H9 (cell line): ENCODE results near the gene NUTM2D. TPM values are rescaled to one million over a fixed set of nuclear protein-coding genes. Genes with fewer than 3 reads are reported as not detected.
"Not testable (repeated sequence)": the region's sequence is repeated elsewhere in the genome, so short reads cannot be mapped to it uniquely, and the experiment has no call there.

ENCODE experiments used
- DNase-seq: peaks from one replicate; pipeline ENCODE4 v3.0.0-alpha.2; 2017
- H2AFZ ChIP-seq: one replicate; pipeline ENCODE4 v1.6.1; 2013; ENCODE audit warnings: mild to moderate bottlenecking, low read length, control low read depth, moderate library complexity
- H2AK5ac ChIP-seq: 2 replicates; pipeline ENCODE4 v1.6.1; 2013; ENCODE audit warnings: low read length, control low read depth, mixed read lengths; ENCODE audit not compliant: insufficient read length
- H2BK120ac ChIP-seq: one replicate; pipeline ENCODE4 v1.6.1; 2013; ENCODE audit warnings: low read depth, mild to moderate bottlenecking, low read length, control low read depth, inconsistent platforms; ENCODE audit not compliant: poor library complexity, severe bottlenecking
- H2BK12ac ChIP-seq: 2 replicates; pipeline ENCODE4 v1.6.1; 2013; ENCODE audit warnings: low read length, control low read depth, mixed read lengths, low read depth; ENCODE audit not compliant: insufficient read length
- H2BK15ac ChIP-seq: 2 replicates; pipeline ENCODE4 v1.6.1; 2013; ENCODE audit warnings: low read depth, low read length, control low read depth
- H2BK20ac ChIP-seq: one replicate; pipeline ENCODE4 v1.6.1; 2013; ENCODE audit warnings: low read depth, mild to moderate bottlenecking, low read length, control low read depth, inconsistent platforms; ENCODE audit not compliant: poor library complexity, severe bottlenecking
- H2BK5ac ChIP-seq: 2 replicates; pipeline ENCODE4 v1.6.1; 2013; ENCODE audit warnings: low read length, control low read depth, mixed read lengths; ENCODE audit not compliant: insufficient read length
- H3K14ac ChIP-seq: 2 replicates; pipeline ENCODE4 v1.6.1; 2013; ENCODE audit warnings: low read length, control low read depth; ENCODE audit not compliant: insufficient read depth
- H3K18ac ChIP-seq: 2 replicates; pipeline ENCODE4 v1.6.1; 2013; ENCODE audit warnings: low read depth, mild to moderate bottlenecking, mixed read lengths, low read length, control low read depth; ENCODE audit not compliant: insufficient read length
- H3K23ac ChIP-seq: 2 replicates; pipeline ENCODE4 v1.6.1; 2013; ENCODE audit warnings: low read length, control low read depth, mixed read lengths, low read depth; ENCODE audit not compliant: insufficient read length
- H3K23me2 ChIP-seq: 2 replicates; pipeline ENCODE4 v1.6.1; 2013; ENCODE audit warnings: low read depth, mild to moderate bottlenecking, mixed read lengths, low read length, control low read depth; ENCODE audit not compliant: insufficient read length, poor library complexity, severe bottlenecking
- H3K27ac ChIP-seq: 2 replicates; pipeline ENCODE4 v1.5.1; 2013; ENCODE audit warnings: low read length, control low read depth, mixed read lengths, low read depth; ENCODE audit not compliant: insufficient read length
- H3K27me3 ChIP-seq: 2 replicates; pipeline ENCODE4 v1.6.1; 2013; ENCODE audit warnings: low read length, control low read depth, inconsistent platforms; ENCODE audit not compliant: insufficient read depth
- H3K4ac ChIP-seq: 2 replicates; pipeline ENCODE4 v1.6.1; 2013; ENCODE audit warnings: low read depth, mild to moderate bottlenecking, control low read depth, inconsistent platforms, low read length, moderate library complexity
- H3K4me1 ChIP-seq: 2 replicates; pipeline ENCODE4 v1.6.1; 2013; ENCODE audit warnings: low read length, control low read depth, inconsistent platforms; ENCODE audit not compliant: insufficient read depth
- H3K4me2 ChIP-seq: 2 replicates; pipeline ENCODE4 v1.6.1; 2013; ENCODE audit warnings: low read length, control low read depth, mixed read lengths; ENCODE audit not compliant: insufficient read length, insufficient read depth
- H3K56ac ChIP-seq: 2 replicates; pipeline ENCODE4 v1.6.1; 2013; ENCODE audit warnings: low read depth, mild to moderate bottlenecking, mixed read lengths, low read length, control low read depth; ENCODE audit not compliant: insufficient read length
- H3K79me1 ChIP-seq: 2 replicates; pipeline ENCODE4 v1.6.1; 2013; ENCODE audit warnings: low read depth, mild to moderate bottlenecking, moderate library complexity, low read length, control low read depth, inconsistent platforms; ENCODE audit not compliant: insufficient read depth, poor library complexity, severe bottlenecking
- H3K79me2 ChIP-seq: 2 replicates; pipeline ENCODE4 v1.6.1; 2013; ENCODE audit warnings: low read length, control low read depth, inconsistent platforms; ENCODE audit not compliant: insufficient read depth
- H3K9ac ChIP-seq: 2 replicates; pipeline ENCODE4 v1.6.1; 2013; ENCODE audit warnings: low read length, control low read depth, mixed read lengths; ENCODE audit not compliant: insufficient read length; ENCODE audit errors: extremely low read depth
- H3K9me3 ChIP-seq: one replicate; pipeline ENCODE4 v1.6.1; 2013; ENCODE audit warnings: low read depth, low read length, inconsistent platforms; ENCODE audit not compliant: control insufficient read depth
- H3T11ph ChIP-seq: one replicate; pipeline ENCODE4 v1.6.1; 2013; ENCODE audit warnings: mild to moderate bottlenecking, low read length, control low read depth, inconsistent platforms
- H4K20me1 ChIP-seq: one replicate; pipeline ENCODE4 v1.6.1; 2013; ENCODE audit not compliant: control insufficient read depth, insufficient read length, insufficient read depth
- H4K5ac ChIP-seq: 2 replicates; pipeline ENCODE4 v1.6.1; 2013; ENCODE audit warnings: low read depth, mild to moderate bottlenecking, mixed read lengths, low read length, control low read depth; ENCODE audit not compliant: insufficient read length
- H4K8ac ChIP-seq: replicated peaks from 2 replicates; pipeline ENCODE4 v1.6.1; 2013; ENCODE audit warnings: low read length, control low read depth, mixed read lengths, low read depth; ENCODE audit not compliant: insufficient read length
- H4K91ac ChIP-seq: 2 replicates; pipeline ENCODE4 v1.6.1; 2013; ENCODE audit warnings: low read depth, mild to moderate bottlenecking, moderate library complexity, mixed read lengths, low read length, control low read depth; ENCODE audit not compliant: insufficient read length
- H3K27ac Mint-ChIP-seq, 3 experiments: 2 replicates in 2 of 3; 3 replicates in 1 of 3; pipeline ENCODE4 v1.8.0; 2020 to 2021; ENCODE audit warnings: mixed read lengths in 3 of 3, mild to moderate bottlenecking in 1 of 3, moderate library complexity in 1 of 3
- H3K27me3 Mint-ChIP-seq: 2 replicates; pipeline ENCODE4 v1.8.0; 2021; ENCODE audit warnings: low read depth, mild to moderate bottlenecking, moderate library complexity, mixed read lengths
- H3K36me3 Mint-ChIP-seq, 3 experiments: 2 replicates in 2 of 3; 3 replicates in 1 of 3; pipeline ENCODE4 v1.8.0; 2020 to 2021; ENCODE audit warnings: low read depth in 3 of 3, mixed read lengths in 3 of 3; ENCODE audit not compliant: insufficient read depth in 1 of 3
- H3K4me1 Mint-ChIP-seq, 2 experiments: 2 replicates each; pipeline ENCODE4 v1.8.0; 2020; ENCODE audit warnings: mixed read lengths in 2 of 2
- H3K4me3 Mint-ChIP-seq, 2 experiments: 2 replicates in 1 of 2; 3 replicates in 1 of 2; pipeline ENCODE4 v1.8.0; 2020 to 2021; ENCODE audit warnings: mild to moderate bottlenecking in 2 of 2, mixed read lengths in 2 of 2, moderate library complexity in 1 of 2
- H3K9me3 Mint-ChIP-seq, 2 experiments: 2 replicates in 1 of 2; 3 replicates in 1 of 2; pipeline ENCODE4 v1.8.0; 2020; ENCODE audit warnings: mild to moderate bottlenecking in 2 of 2, mixed read lengths in 2 of 2, moderate library complexity in 1 of 2
- WGBS: extraction: QIAGEN DNeasy Blood & Tissue Kit; methylation state at CpG from one replicate; pipeline ENCODE4 v1.1.7; 2013; ENCODE audit warnings: missing lambda C conversion rate, low lambda C conversion rate, mixed read lengths; ENCODE audit not compliant: insufficient read length; ENCODE audit errors: extremely low coverage; 5-methylcytosine and 5-hydroxymethylcytosine counted together
- total RNA-seq: library from RNA; stranded (reverse); gene quantifications from 2 replicates; pipeline ENCODE4 v1.2.1, GENCODE V29; 2021

Gene NUTM2D
- total RNA-seq, 1 experiment from 2014 or later, result 3.5 TPM

- not testable (repeated sequence) for H3K9me3 Mint-ChIP-seq, H3K23ac ChIP-seq, H4K20me1 ChIP-seq, H2BK20ac ChIP-seq, DNase-seq, H3K4me1 Mint-ChIP-seq, H2AK5ac ChIP-seq, H3K4me1 ChIP-seq, H3K4me2 ChIP-seq, H3K23me2 ChIP-seq, H3K14ac ChIP-seq, H3K4me3 Mint-ChIP-seq, H3K79me1 ChIP-seq, H3K79me2 ChIP-seq, H4K8ac ChIP-seq, H2AFZ ChIP-seq, H3K36me3 Mint-ChIP-seq, H3K27ac ChIP-seq, H3K9me3 ChIP-seq, H3K9ac ChIP-seq, H2BK120ac ChIP-seq, H3K56ac ChIP-seq, H3K18ac ChIP-seq, H3K27me3 ChIP-seq, H4K5ac ChIP-seq, H3K27ac Mint-ChIP-seq, H3K4ac ChIP-seq, H3T11ph ChIP-seq, H3K27me3 Mint-ChIP-seq, H2BK12ac ChIP-seq, H2BK15ac ChIP-seq, H2BK5ac ChIP-seq, H4K91ac ChIP-seq
- no CpG with 5 or more reads among the region's 5 CpGs for WGBS
These were observed 26.7 kb downstream of the NUTM2D start for GRCh38 chr10:87384283-87384682.

DNA sequence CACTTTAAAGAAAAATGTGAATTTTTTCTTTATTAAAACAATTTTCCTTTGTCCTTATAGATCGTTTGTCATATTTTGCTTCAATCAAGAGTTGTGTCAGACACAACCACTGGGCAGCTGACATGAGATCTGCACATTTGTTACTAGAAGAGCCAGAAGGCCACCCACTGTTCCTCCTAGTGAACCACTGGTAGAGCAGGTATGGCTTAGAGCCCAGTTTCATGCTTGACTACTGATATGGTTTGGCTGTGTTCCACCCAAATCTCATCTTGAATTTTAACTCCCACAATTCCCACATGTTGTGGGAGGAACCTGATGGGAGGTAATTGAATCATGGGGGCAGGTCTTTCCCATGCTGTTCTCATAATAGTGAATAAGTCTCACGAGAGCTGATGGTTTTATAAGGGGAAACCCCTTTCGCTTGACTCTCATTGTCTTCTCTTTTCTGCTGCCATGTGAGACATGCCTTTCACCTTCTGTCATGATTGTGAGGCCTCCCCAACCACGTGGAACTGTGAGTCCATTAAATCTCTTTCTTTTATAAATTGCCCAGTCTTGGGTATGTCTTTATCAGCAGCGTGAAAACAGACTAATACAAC lies 28.3 kb downstream of the NUTM2D start:
- not testable (repeated sequence) for H3K9me3 Mint-ChIP-seq

More for the DNA sequence above, 28.3 kb downstream of the NUTM2D start:
- not testable (repeated sequence) for H4K5ac ChIP-seq, H2BK20ac ChIP-seq, H3K4me1 ChIP-seq, H3K4ac ChIP-seq, DNase-seq, H3K14ac ChIP-seq, H3K23ac ChIP-seq, H3K23me2 ChIP-seq, H2AFZ ChIP-seq, H3K36me3 Mint-ChIP-seq, H3K4me1 Mint-ChIP-seq, H3K9me3 ChIP-seq, H2BK5ac ChIP-seq, H3K27me3 Mint-ChIP-seq, H3K9ac ChIP-seq, H2BK15ac ChIP-seq, H3K79me1 ChIP-seq, H2BK120ac ChIP-seq, H3K4me3 Mint-ChIP-seq, H3K27ac Mint-ChIP-seq, H3K4me2 ChIP-seq, H3T11ph ChIP-seq, H3K27ac ChIP-seq, H3K56ac ChIP-seq, H4K20me1 ChIP-seq, H2AK5ac ChIP-seq, H2BK12ac ChIP-seq, H3K27me3 ChIP-seq, H3K18ac ChIP-seq, H4K8ac ChIP-seq, H3K79me2 ChIP-seq, H4K91ac ChIP-seq
- no CpG with 5 or more reads among the region's 5 CpGs for WGBS
